GOT3 (cell line): Measurements from ENCODE around the gene ZNF157.
A peak's percentile ranks its signal among the peaks of the same experiment; 100 is the strongest.
"Not testable (repeated sequence)": the region's sequence is repeated elsewhere in the genome, so short reads cannot be mapped to it uniquely, and the experiment has no call there.

ENCODE experiments used
- DNase-seq: peaks from one replicate; lab custom pipeline; 2025; ENCODE audit warnings: mixed read lengths; lab: John Stamatoyannopoulos, UW

Gene ZNF157

GRCh38 chrX:47370278-47370677 lies at the start of gene ZNF157:
Gene ZNF157 (plus strand): TSS chrX:47370578. CDS start chrX:47370669, 91 bp downstream.
- no peak for DNase-seq

GRCh38 chrX:47321386-47321785 lies 49.0 kb upstream of the ZNF157 start:
- no peak for DNase-seq

- no peak for DNase-seq
Observed at GRCh38 chrX:47321823-47322371, 48.5 kb upstream of the ZNF157 start.

GRCh38 chrX:47327902-47328301 lies 42.5 kb upstream of the ZNF157 start:
- DNase-seq, result no peak

GRCh38 chrX:47332729-47333128 lies 37.6 kb upstream of the ZNF157 start:
- DNase-seq, result not testable (repeated sequence)

- no peak for DNase-seq
Observed at GRCh38 chrX:47351706-47352105, 18.7 kb upstream of the ZNF157 start.

GRCh38 chrX:47358387-47359065 lies 11.9 kb upstream of the ZNF157 start:
- DNase-seq, result no peak

- no peak for DNase-seq
Observed at GRCh38 chrX:47360423-47361179, 9.8 kb upstream of the ZNF157 start.

GRCh38 chrX:47361538-47362511 lies 8.6 kb upstream of the ZNF157 start:
- DNase-seq, result peak; percentile 37

- DNase-seq, result no peak
Observed at GRCh38 chrX:47366041-47366722, 4.2 kb upstream of the ZNF157 start.

- DNase-seq, result no peak
Observed at GRCh38 chrX:47373198-47373597, 2.8 kb downstream of the ZNF157 start.

- no peak for DNase-seq
Observed at GRCh38 chrX:47380268-47380667, 9.9 kb downstream of the ZNF157 start.

GRCh38 chrX:47380837-47381236 lies 10.5 kb downstream of the ZNF157 start:
- DNase-seq, result not testable (repeated sequence)

GRCh38 chrX:47384502-47384901 lies 14.1 kb downstream of the ZNF157 start:
- DNase-seq, result no peak

- no peak for DNase-seq
Observed at GRCh38 chrX:47390780-47391179, 20.4 kb downstream of the ZNF157 start.

GRCh38 chrX:47413179-47413594 lies 42.8 kb downstream of the ZNF157 start:
- no peak for DNase-seq

- DNase-seq, result no peak
Observed at GRCh38 chrX:47420265-47420664, 49.9 kb downstream of the ZNF157 start.

- DNase-seq, result no peak
Observed at GRCh38 chrX:47420962-47421361, 50.6 kb downstream of the ZNF157 start.

- no peak for DNase-seq
Observed at GRCh38 chrX:47422444-47422843, 52.1 kb downstream of the ZNF157 start.

- no peak for DNase-seq
Observed at GRCh38 chrX:47430925-47431324, 60.5 kb downstream of the ZNF157 start.

- DNase-seq, result no peak
Observed at GRCh38 chrX:47446431-47446830, 76.1 kb downstream of the ZNF157 start.
